Astrocyte (in vitro differentiated cells and primary cell): Measurements from ENCODE around the gene AMPD2. TPM values are rescaled to one million over a fixed set of nuclear protein-coding genes. Genes with fewer than 3 reads are reported as not detected.
A peak's percentile ranks its signal among the peaks of the same experiment; 100 is the strongest.

Experiments
- DNase-seq: peaks from one replicate; pipeline ENCODE4 v3.0.0-alpha.2; 2010; ENCODE audit warnings: low read depth
- FAIRE-seq: peaks from 2 replicates; lab custom pipeline; 2011; peaks lifted over from hg19 to GRCh38; lab: Jason Lieb, UNC
- H2AFZ ChIP-seq: 2 replicates; pipeline ENCODE4 v1.6.0; 2012; ENCODE audit warnings: low read depth, low read length, inconsistent platforms
- H3K27ac ChIP-seq: 2 replicates; pipeline ENCODE4 v1.5.1; 2011; ENCODE audit warnings: low read depth, low read length, inconsistent platforms
- H3K27me3 ChIP-seq: 2 replicates; pipeline ENCODE4 v1.6.0; 2011; ENCODE audit warnings: low read length, inconsistent platforms; ENCODE audit not compliant: insufficient read depth
- H3K36me3 ChIP-seq: 2 replicates; pipeline ENCODE4 v1.5.1; 2011; ENCODE audit warnings: low read length, inconsistent platforms; ENCODE audit not compliant: insufficient read depth
- H3K4me1 ChIP-seq: 2 replicates; pipeline ENCODE4 v1.5.1; 2011; ENCODE audit warnings: low read length, inconsistent platforms; ENCODE audit not compliant: insufficient read depth
- H3K4me2 ChIP-seq: 2 replicates; pipeline ENCODE4 v1.6.0; 2012; ENCODE audit warnings: low read length, inconsistent platforms
- H3K4me3 ChIP-seq: 2 replicates; pipeline ENCODE4 v1.5.1; 2011; ENCODE audit warnings: low read depth, mild to moderate bottlenecking, low read length, inconsistent platforms; ENCODE audit not compliant: insufficient read depth
- H3K79me2 ChIP-seq: 2 replicates; pipeline ENCODE4 v1.6.0; 2012; ENCODE audit warnings: mild to moderate bottlenecking, low read length, inconsistent platforms; ENCODE audit not compliant: insufficient read depth
- H3K9ac ChIP-seq: 2 replicates; pipeline ENCODE4 v1.6.0; 2012; ENCODE audit warnings: mild to moderate bottlenecking, low read length, inconsistent platforms
- H3K9me3 ChIP-seq: 2 replicates; pipeline ENCODE4 v1.5.1; 2012; ENCODE audit warnings: low read depth, mild to moderate bottlenecking, low read length, inconsistent platforms; ENCODE audit not compliant: insufficient read depth
- H4K20me1 ChIP-seq: 2 replicates; pipeline ENCODE4 v1.6.0; 2012; ENCODE audit warnings: low read length, inconsistent platforms; ENCODE audit not compliant: insufficient read depth
- H3K27ac Mint-ChIP-seq: one replicate; pipeline ENCODE4 v1.8.0; 2021; ENCODE audit warnings: mild to moderate bottlenecking, mixed read lengths; ENCODE audit not compliant: unreplicated experiment
- H3K27me3 Mint-ChIP-seq: one replicate; pipeline ENCODE4 v1.8.0; 2021; ENCODE audit warnings: low read depth, mixed read lengths; ENCODE audit not compliant: unreplicated experiment
- H3K36me3 Mint-ChIP-seq: one replicate; pipeline ENCODE4 v1.8.0; 2021; ENCODE audit warnings: low read depth, mixed read lengths; ENCODE audit not compliant: unreplicated experiment
- H3K4me1 Mint-ChIP-seq: one replicate; pipeline ENCODE4 v1.8.0; 2021; ENCODE audit warnings: low read depth, mixed read lengths; ENCODE audit not compliant: unreplicated experiment
- H3K4me3 Mint-ChIP-seq: one replicate; pipeline ENCODE4 v1.8.0; 2021; ENCODE audit warnings: mild to moderate bottlenecking, moderate library complexity, mixed read lengths; ENCODE audit not compliant: unreplicated experiment
- H3K9me3 Mint-ChIP-seq: one replicate; pipeline ENCODE4 v1.8.0; 2021; ENCODE audit warnings: mild to moderate bottlenecking, mixed read lengths; ENCODE audit not compliant: unreplicated experiment
- EZH2 ChIP-seq: IDR thresholded peaks from 2 replicates; pipeline ENCODE4 v1.6.1; 2012; ENCODE audit warnings: mild to moderate bottlenecking, low read length, inconsistent platforms; ENCODE audit not compliant: insufficient read depth
- total RNA-seq: library from RNA; stranded (reverse); gene quantifications from 2 replicates; pipeline ENCODE4 v1.2.1, GENCODE V29; 2021
- TF ChIP-seq, protein P1 (sequence below): IDR thresholded peaks from 2 replicates; pipeline ENCODE4 v1.5.1; 2011; ENCODE audit warnings: low read depth, mild to moderate bottlenecking, inconsistent platforms, low read length, moderate library complexity; ENCODE audit not compliant: insufficient read depth

Gene AMPD2
- total RNA-seq, 1 donor from 2014 or later: 156 TPM

GRCh38 chr1:109636201-109636952 is 16.7 kb downstream of the AMPD2 start:
- Histone ChIP-seq H3K4me3 (no peak overlapping the region), H3K4me2 (peak overlapping the region; percentile 19), H3K27ac (no peak overlapping the region), H3K79me2 (no peaks in the 10 kb centered on the region), H3K27me3 (no peaks in the 10 kb centered on the region), H2AFZ (no peak overlapping the region), H3K4me1 (peaks cover 5% of the 10 kb centered on the region), H4K20me1 (peaks cover 14% of the 10 kb centered on the region), H3K9me3 (no peaks in the 10 kb centered on the region), H3K9ac (no peak overlapping the region), H3K36me3 (peaks cover 4% of the 10 kb centered on the region)
- Mint-ChIP-seq H3K4me3 (no peak overlapping the region), H3K4me1 (peaks cover 16% of the 10 kb centered on the region), H3K27ac (no peak overlapping the region), H3K9me3 (no peaks in the 10 kb centered on the region), H3K27me3 (peaks cover 8% of the 10 kb centered on the region), H3K36me3 (peaks cover 2% of the 10 kb centered on the region)
- FAIRE-seq (no peak), DNase-seq (peak; percentile 53)
- TF ChIP-seq EZH2: no peak
- TF ChIP-seq, protein P1, sequence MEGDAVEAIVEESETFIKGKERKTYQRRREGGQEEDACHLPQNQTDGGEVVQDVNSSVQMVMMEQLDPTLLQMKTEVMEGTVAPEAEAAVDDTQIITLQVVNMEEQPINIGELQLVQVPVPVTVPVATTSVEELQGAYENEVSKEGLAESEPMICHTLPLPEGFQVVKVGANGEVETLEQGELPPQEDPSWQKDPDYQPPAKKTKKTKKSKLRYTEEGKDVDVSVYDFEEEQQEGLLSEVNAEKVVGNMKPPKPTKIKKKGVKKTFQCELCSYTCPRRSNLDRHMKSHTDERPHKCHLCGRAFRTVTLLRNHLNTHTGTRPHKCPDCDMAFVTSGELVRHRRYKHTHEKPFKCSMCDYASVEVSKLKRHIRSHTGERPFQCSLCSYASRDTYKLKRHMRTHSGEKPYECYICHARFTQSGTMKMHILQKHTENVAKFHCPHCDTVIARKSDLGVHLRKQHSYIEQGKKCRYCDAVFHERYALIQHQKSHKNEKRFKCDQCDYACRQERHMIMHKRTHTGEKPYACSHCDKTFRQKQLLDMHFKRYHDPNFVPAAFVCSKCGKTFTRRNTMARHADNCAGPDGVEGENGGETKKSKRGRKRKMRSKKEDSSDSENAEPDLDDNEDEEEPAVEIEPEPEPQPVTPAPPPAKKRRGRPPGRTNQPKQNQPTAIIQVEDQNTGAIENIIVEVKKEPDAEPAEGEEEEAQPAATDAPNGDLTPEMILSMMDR: no peak

DNA sequence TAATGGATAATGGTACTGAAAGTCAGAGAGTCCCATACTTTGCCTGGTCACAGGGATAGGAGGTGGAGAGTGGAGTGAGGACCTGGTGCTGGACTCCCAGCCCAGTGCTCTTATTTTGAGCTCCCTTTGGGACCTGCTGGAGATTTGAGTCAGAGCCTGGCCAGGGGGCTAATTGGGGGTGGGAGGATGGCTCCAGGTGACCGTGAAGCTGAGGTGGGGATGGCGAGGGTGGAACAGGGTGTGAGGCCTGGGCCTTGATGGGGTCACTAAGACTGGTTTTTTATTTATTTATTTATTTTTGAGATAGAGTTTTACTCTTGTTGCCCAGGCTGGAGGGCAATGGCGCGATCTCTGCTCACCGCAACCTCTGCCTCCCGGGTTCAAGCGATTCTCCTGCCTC is 17.8 kb downstream of the AMPD2 start:
- Mint-ChIP-seq H3K27ac (no peak overlapping the region), H3K4me3 (no peak overlapping the region), H3K36me3 (no peaks in the 10 kb centered on the region), H3K4me1 (peaks cover 13% of the 10 kb centered on the region), H3K27me3 (peaks cover 13% of the 10 kb centered on the region), H3K9me3 (no peaks in the 10 kb centered on the region)
- no peak overlapping the region for H3K27ac ChIP-seq
- H4K20me1 ChIP-seq: peaks cover 5% of the 10 kb centered on the region
- H3K4me1 ChIP-seq: peaks cover 5% of the 10 kb centered on the region
- DNase-seq (no peak), FAIRE-seq (no peak)
- no peak overlapping the region for H3K9ac ChIP-seq
- no peaks in the 10 kb centered on the region for H3K9me3 ChIP-seq
- no peaks in the 10 kb centered on the region for H3K27me3 ChIP-seq
- H2AFZ ChIP-seq: no peak overlapping the region
- no peaks in the 10 kb centered on the region for H3K36me3 ChIP-seq
- H3K4me3 ChIP-seq: no peak overlapping the region
- H3K4me2 ChIP-seq: no peak overlapping the region
- TF ChIP-seq, protein P1: no peak
- TF ChIP-seq EZH2: no peak
- H3K79me2 ChIP-seq: no peaks in the 10 kb centered on the region
